NCI-H1417 treated with DMSO at 0.1 percent for 48 hours (cell line): Measurements from ENCODE around the gene SLC7A4.
"Not testable (repeated sequence)": the region's sequence is repeated elsewhere in the genome, so short reads cannot be mapped to it uniquely, and the experiment has no call there.

Experiments
- DNase-seq: peaks from one replicate; lab custom pipeline; 2025; lab: John Stamatoyannopoulos, UW

Gene SLC7A4

DNA sequence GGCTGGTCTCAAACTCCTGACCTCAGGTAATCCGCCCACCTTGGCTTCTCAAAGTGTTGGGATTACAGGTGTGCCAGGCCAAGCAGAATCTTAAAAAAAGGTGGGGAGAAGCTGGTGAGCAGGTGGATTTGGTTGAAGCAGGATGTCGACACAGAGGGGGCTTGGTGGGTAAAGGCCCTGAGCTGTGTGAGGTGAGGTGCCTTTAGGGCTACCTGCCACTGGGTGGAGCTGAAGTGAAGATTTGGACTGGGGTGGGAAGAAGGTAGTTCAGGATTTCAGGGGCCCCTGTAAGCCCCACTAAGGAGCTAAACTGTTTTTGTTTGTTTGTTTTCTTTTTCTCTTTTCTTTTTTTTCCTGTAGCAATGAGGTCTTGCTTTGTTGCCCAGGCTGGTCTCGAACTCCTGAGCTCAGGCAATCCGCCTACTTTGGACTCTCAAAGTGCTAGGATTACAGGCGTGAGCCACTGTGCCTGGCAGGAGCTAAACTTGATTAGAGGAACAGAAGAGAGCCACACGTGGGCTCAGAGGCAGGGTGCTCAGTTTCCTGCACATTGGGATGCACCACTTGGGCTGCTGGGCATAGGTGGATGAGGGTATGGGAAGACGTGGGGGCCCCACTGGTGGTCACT is 11.4 kb downstream of the SLC7A4 start:
- no peak for DNase-seq

- no peak for DNase-seq
Observed at GRCh38 chr22:21018314-21018713, 14.0 kb downstream of the SLC7A4 start.

DNA sequence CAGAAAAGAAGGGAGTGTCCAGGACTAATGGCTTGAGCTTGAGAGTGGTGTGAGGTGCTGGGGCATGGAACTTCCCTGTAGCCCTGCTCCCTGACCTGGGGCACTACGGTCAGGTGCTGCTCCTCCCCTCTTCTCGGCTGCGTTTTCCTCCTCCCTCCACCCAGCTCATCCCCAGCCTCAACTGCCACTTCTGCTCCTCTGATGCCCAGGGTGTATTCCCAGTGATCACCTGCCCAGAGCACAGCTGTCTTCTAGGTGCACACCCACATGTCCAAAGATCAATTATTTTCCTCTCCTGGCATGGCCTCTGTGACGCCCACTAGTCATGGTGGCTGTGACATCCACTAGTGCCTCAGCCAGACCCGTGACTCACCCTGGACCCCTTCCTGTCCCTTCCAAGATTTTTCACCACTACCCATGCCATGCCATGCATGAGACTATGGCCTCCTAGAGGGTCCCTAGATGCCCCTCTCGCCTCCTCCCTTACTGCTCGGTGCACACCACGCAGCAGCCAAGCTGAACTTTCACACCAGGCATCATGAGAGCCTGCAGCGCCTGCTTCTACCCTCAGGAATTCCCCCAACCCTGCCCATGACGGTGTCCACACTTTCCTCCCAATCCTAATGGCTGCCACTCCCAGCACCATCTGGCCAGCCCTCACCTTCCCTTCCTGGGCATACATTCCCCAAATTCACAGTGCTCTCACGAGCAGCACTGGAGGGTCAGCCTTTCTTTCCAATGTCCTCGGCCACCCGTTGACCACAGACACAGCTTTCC is 15.5 kb downstream of the SLC7A4 start:
- DNase-seq, result no peak

DNA sequence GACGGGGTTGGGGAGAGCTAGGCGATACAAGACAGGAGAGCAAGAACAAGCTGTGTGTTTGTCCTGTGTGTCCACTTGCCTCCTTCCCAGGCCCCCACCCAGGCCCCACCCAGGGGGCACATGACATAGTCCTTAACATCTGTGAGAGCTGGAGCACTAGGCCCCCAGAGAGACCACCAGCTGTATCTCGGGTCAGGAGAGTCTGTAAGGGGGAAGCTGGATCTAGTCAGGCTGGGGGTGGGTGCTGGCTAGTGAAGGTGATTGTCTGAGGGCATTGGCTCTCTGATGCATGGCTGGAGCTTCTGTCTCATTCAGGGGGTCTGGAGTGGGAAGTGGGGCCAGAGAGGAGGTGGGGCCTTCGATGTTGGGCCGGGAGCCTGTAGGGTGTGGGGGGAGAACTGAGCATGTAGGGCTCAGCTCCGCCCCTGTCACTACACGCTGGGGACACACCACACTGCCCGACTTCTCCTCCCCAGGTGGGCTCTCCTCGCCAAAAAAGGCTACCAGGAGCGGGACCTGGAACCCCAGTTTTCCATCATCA is 16.8 kb downstream of the SLC7A4 start:
- DNase-seq, result no peak

- no peak for DNase-seq
Observed at GRCh38 chr22:21014726-21015465, 17.5 kb downstream of the SLC7A4 start, which contains the start of gene P2RX6. TSS of gene P2RX6 (plus strand) at chr22:21015165. CDS start at chr22:21015175, 10 bp downstream.

DNA sequence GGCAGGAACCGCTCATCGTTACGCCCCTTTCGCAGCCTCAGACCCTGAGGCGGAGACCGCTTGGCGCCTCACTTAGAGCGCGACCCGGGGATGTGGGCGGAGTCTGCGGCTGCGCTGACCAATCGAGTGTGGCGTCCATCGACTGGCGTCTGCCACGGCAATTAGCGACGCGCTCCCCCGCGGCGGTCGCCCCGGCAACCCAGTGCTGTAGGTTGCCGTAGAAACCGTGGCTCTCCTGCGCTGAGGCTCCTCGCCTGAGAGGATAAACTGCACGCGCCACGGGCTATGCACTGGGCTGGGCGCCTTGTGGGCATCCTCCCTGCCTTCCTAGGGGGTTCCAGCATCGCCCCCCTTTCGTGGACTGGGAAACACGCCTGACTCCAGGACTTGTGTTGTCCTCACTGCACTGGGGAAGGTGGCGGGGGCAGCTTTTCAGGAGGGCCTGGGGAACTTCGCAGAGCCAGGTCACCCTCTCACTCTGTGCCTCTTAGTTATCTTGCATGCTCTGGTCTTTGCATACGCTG is 18.1 kb downstream of the SLC7A4 start:
- peak; percentile 79 for DNase-seq

DNA sequence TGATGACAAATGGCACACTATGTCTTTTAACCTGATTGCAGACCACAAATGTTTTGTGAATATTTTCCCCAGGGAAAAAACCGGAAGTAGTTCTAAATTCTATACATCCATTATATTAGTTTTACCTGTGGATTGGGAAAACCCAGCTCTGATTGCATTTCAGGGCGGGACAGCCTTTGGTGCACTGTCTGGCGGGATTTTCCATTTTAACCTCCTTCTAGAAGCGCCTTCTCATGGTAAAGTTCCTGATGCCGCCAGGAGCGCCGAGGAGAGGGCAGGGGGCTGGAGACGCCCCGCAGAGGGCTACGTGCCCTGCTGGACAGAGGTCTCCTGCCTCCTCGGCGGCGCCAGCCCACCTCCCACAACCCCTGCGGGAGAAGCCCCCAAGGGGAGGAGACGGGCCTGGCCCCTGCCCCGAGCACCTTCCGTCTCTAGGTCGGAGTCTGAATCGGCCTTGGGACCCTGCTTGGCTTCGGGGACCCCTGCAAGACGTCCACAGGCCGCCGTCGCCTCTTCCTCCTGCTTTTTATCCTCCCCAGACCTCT is 18.6 kb downstream of the SLC7A4 start:
- DNase-seq, result no peak

DNA sequence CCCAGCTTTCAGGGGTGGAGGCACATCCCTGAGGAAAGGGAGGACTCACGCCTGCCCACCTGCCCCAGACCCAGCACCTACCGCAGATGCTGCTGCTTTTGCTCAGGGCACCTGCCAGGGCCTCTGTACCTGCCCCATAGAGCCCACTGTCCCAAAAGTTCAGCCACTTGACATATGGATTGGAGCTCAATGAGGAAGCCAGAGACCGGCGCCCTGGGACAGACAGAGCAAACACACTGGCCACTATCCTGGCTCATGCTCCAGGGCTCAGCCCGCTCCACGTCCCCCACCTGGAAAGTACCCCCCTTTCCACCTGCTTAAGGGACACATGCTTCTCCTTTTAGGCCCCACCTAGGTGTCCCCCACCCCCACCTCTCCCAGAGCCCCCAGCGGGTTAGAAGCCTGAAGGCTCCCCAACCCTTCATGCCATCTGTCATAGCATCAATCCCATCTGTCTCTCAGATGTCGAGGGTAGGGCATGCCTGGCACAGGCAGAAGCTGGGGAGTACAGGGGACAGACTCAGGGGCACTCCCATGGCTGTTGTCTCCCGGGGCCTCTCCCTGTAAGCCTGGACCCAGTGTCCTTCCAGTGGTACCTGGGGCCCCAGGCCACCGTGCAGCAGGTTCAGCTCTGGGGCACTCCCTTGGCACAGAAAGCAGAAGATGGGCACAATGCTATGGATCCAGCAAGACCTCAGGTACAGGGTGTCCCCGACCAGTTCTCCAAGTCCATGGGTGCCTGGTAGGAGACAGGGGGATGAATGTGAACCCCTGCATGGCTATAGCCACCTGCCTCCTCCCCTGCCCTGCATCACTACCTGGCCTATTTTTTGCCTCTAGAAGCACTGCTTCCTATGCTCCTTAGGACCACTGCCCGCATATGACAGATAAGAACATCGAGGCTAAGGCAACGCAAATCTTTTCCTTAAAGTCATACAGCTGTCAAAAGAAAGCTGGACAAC is 19.6 kb downstream of the SLC7A4 start:
- DNase-seq, result no peak

- no peak for DNase-seq
Observed at GRCh38 chr22:21010426-21011113, 21.8 kb downstream of the SLC7A4 start.

DNA sequence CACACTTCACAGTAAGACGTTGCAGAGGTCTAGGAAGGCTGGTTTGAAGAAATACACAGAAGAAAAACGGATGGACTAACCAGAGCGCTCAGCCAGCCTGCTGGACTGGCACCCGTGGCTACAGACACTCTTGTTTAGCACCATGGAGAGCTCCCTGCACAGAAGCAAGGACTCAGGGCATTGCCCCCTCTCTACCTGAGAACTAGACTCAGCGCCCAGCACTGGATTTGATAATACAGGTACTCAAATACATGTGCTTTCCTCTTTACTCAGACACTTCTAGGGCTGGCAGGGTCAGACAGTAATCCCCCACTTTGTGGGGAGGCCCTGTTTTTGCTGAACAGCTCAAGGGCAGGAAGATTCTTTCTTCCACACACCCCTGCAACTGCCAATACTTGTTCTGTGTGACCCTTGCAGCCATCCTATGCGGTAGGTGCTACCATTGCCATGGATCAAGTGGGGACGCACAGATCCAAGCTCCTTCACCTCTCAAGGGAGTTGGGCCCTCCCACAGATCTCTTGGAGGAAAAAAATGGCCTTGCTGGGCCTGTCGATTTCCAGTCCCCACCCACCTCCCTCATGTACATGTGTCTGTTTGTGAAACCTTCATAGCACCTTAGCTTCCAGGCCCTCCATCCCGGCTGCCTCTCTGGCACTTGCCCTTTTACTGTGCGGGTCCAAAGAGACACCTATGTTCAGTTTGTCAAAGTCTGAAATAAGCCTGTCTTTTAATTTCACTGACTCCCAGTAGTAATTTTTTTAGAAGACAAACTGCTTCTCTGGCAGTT is 22.5 kb downstream of the SLC7A4 start:
- DNase-seq, result no peak

DNA sequence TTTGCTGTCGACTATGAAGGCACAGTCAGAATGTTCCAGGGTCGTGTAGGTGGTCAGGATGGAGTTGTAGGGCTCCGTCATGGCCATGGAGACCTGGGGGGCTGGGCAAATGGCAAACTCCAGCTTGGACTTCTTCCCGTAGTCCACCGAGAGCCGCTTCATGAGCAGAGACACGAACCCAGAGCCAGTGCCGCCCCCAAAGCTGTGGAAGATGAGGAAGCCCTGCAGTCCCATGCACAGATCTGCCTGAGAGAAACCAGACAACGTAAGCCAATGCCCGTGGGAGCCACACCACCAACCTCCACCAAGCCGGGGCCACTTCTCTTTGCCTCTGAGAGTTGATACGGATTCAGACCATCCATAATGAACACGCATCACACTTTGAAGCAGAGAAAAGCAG is 23.2 kb downstream of the SLC7A4 start:
- not testable (repeated sequence) for DNase-seq

DNA sequence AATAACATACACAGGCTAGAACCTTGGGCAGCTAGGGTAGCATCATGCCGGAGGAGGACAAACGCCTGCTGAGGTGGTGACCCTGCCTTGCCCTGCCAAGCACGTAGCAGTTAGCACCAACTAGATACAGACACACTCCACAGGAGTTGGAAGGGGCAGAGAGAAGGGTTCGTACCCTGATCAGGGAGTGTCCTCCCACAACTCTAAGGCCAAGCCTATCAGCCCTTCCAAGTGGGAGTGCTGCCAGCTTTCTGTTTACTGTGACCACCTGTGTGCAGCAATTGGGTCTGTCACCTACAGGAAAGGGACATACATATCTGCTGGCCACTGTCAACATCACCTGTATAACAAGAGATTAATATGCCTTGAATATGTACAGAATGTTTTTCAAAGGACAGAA is 28.6 kb downstream of the SLC7A4 start:
- no peak for DNase-seq

DNA sequence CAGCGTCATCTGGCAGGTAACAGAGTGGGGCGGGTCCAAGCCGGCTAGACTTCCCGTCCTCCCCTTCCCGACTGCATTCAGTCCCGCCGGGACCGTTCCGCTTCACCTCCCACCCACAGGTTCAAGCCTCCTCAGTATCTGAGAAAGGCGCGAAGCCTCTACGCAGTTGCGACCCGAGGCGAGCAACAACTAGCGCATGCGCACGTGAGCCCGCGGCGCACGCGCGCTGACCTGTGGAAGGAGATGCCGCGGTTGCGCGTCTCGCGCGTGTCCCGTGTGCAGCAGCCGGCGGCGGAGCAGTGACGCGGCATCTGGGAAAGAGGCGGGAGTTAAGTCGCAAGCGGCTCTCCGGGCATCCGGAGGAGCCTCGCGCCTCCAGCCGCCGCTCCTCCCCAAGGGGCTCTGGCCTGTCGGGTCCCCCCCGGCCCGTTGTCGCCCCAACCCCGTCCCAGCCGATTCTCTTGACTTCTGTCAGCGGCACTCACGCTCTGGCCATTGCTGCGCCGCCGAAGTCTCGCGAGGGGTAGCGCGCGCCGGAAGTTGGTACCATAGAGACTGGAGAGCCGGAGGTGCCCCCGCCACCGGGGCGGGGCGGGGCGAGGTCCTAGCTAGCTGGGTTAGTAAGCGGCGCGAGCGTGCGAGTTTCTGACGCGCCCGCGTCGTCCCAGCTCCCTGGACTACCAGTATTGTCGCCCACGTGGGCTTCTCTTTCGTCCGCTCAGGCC is 30.6 kb downstream of the SLC7A4 start, which contains the start of gene THAP7:
Gene THAP7 (minus strand): TSS at position 518 of the 725 bp plus-strand sequence. CDS start 207 bp downstream, at position 311.
- DNase-seq, result peak; percentile 66

DNA sequence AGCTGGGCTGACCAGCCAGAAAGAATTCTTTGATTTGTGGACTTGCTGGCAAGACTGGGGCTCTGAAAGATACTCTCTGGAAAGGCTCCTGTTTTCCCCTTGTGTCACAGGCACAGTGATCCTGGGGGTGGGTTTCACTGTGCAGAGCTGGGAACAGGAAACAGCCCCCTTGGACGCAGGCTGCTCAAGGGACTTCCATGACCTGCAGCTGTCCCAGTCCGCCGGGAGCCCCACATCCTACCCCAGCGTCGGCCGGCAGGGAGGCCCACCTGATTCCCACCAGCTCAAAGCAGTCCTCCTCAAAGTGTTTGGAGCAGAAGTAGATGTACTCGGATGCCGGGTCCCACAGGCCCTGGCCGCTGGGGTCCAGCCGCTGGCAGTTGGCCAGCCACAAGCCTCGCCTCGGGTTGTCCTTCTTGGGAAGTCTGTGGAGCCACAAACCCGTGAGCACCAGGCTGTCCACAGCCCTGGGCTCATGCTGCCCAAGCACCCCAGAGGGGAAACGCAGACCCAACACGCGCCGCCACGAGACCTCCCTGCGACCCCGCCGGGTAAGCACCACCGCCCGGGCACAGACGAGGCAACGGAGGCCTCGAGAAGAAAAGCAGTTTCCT is 31.3 kb downstream of the SLC7A4 start:
- no peak for DNase-seq

- no peak for DNase-seq
Observed at GRCh38 chr22:21000207-21000986, 32.0 kb downstream of the SLC7A4 start.

- DNase-seq, result no peak
Observed at GRCh38 chr22:20999350-21000206, 32.8 kb downstream of the SLC7A4 start.
